ENCODE data around the gene LRRC59. TPM values are rescaled to one million over a fixed set of nuclear protein-coding genes. Genes with fewer than 3 reads are reported as not detected.

The LRRC59 gene
- total and polyA plus RNA-seq, 2 experiments from 2014 or later = 46.4 to 124 TPM

DNA sequence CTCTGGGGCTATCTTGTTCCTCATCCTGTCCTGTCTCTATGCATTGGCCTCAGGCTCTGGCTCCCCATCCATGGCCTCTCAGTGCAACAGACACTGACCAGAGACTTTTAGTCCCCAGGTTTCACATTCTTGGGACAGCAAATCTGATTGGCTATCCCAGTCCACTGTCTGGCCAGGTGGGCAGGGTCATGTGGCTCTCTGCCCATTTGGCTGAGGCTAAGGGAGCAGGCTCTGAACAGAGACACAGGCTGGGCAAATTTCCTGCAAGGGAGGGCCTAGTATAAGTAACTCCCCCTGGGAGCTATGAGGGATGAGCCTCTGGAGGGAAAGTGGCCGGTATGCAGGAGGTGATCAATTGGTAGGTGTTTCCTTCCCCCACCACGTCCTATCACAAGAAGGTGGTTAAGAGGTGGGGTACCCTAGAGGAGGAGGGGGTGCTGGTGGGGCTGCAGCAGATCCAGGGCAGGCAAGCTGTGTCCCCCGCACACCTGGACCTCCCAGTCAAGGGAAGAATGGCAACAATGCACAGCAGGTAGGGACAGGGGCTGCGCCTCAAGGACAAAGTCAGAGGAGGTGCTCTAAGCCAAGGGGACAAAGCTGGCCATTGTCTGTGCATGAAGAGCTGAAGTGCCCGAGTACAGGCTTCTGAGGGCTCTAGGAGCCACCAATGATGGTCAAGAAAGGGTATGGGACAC is 38.2 kb downstream of the LRRC59 start:
- ATAC-seq (no peak), DNase-seq (ENCODE audit: low spot score) (no peak)
- Mint-ChIP-seq H3K4me1 (peaks cover 20% of the 10 kb centered on the region), H3K4me3 (no peak overlapping the region), H3K9me3 (no peaks in the 10 kb centered on the region), H3K36me3 (ENCODE audit: low read depth) (peaks cover 48% of the 10 kb centered on the region), H3K27ac (no peak overlapping the region), H3K27me3 (ENCODE audit: insufficient read depth, low read depth, poor library complexity) (peaks cover 12% of the 10 kb centered on the region)
- H3K27ac ChIP-seq (ENCODE audit: low read depth) = no peak overlapping the region
- TF ChIP-seq EZH2 (IDR thresholded peaks at IDR 0.05; ENCODE audit: low read depth, unreplicated experiment) (no peak), CREB1 (CRISPR knock-in tag; IDR thresholded peaks at IDR 0.05; ENCODE audit: low read depth) (no peak), NANOG (IDR thresholded peaks at IDR 0.05; ENCODE audit: borderline replicate concordance) (no peak), STAT1 (IDR thresholded peaks at IDR 0.05; ENCODE audit: unreplicated experiment) (no peak)
- TF ChIP-seq, protein P1, sequence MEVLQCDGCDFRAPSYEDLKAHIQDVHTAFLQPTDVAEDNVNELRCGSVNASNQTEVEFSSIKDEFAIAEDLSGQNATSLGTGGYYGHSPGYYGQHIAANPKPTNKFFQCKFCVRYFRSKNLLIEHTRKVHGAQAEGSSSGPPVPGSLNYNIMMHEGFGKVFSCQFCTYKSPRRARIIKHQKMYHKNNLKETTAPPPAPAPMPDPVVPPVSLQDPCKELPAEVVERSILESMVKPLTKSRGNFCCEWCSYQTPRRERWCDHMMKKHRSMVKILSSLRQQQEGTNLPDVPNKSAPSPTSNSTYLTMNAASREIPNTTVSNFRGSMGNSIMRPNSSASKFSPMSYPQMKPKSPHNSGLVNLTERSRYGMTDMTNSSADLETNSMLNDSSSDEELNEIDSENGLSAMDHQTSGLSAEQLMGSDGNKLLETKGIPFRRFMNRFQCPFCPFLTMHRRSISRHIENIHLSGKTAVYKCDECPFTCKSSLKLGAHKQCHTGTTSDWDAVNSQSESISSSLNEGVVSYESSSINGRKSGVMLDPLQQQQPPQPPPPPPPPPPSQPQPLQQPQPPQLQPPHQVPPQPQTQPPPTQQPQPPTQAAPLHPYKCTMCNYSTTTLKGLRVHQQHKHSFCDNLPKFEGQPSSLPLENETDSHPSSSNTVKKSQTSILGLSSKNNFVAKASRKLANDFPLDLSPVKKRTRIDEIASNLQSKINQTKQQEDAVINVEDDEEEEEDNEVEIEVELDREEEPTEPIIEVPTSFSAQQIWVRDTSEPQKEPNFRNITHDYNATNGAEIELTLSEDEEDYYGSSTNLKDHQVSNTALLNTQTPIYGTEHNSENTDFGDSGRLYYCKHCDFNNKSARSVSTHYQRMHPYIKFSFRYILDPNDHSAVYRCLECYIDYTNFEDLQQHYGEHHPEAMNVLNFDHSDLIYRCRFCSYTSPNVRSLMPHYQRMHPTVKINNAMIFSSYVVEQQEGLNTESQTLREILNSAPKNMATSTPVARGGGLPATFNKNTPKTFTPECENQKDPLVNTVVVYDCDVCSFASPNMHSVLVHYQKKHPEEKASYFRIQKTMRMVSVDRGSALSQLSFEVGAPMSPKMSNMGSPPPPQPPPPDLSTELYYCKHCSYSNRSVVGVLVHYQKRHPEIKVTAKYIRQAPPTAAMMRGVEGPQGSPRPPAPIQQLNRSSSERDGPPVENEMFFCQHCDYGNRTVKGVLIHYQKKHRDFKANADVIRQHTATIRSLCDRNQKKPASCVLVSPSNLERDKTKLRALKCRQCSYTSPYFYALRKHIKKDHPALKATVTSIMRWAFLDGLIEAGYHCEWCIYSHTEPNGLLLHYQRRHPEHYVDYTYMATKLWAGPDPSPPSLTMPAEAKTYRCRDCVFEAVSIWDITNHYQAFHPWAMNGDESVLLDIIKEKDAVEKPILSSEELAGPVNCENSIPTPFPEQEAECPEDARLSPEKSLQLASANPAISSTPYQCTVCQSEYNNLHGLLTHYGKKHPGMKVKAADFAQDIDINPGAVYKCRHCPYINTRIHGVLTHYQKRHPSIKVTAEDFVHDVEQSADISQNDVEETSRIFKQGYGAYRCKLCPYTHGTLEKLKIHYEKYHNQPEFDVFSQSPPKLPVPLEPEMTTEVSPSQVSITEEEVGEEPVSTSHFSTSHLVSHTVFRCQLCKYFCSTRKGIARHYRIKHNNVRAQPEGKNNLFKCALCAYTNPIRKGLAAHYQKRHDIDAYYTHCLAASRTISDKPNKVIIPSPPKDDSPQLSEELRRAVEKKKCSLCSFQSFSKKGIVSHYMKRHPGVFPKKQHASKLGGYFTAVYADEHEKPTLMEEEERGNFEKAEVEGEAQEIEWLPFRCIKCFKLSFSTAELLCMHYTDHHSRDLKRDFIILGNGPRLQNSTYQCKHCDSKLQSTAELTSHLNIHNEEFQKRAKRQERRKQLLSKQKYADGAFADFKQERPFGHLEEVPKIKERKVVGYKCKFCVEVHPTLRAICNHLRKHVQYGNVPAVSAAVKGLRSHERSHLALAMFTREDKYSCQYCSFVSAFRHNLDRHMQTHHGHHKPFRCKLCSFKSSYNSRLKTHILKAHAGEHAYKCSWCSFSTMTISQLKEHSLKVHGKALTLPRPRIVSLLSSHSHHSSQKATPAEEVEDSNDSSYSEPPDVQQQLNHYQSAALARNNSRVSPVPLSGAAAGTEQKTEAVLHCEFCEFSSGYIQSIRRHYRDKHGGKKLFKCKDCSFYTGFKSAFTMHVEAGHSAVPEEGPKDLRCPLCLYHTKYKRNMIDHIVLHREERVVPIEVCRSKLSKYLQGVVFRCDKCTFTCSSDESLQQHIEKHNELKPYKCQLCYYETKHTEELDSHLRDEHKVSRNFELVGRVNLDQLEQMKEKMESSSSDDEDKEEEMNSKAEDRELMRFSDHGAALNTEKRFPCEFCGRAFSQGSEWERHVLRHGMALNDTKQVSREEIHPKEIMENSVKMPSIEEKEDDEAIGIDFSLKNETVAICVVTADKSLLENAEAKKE (CRISPR knock-in tag; IDR thresholded peaks at IDR 0.05) = no peak
- TF ChIP-seq, protein P2, sequence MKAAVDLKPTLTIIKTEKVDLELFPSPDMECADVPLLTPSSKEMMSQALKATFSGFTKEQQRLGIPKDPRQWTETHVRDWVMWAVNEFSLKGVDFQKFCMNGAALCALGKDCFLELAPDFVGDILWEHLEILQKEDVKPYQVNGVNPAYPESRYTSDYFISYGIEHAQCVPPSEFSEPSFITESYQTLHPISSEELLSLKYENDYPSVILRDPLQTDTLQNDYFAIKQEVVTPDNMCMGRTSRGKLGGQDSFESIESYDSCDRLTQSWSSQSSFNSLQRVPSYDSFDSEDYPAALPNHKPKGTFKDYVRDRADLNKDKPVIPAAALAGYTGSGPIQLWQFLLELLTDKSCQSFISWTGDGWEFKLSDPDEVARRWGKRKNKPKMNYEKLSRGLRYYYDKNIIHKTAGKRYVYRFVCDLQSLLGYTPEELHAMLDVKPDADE (IDR thresholded peaks at IDR 0.05) = no peak
- H2AFZ ChIP-seq = no peak overlapping the region
- no peaks in the 10 kb centered on the region for H3K27me3 ChIP-seq (ENCODE audit: insufficient read depth)
- peaks cover 12% of the 10 kb centered on the region for H3K4me1 ChIP-seq (ENCODE audit: insufficient read depth)
- no peaks in the 10 kb centered on the region for H3F3A ChIP-seq (replicated peaks; ENCODE audit: low read depth)
- no peaks in the 10 kb centered on the region for H3K36me3 ChIP-seq (ENCODE audit: insufficient read depth)
- no peaks in the 10 kb centered on the region; the same call in 1 of the 2 replicates for H4K20me1 ChIP-seq (replicated peaks; ENCODE audit: insufficient read depth)
- H3K9me2 ChIP-seq (ENCODE audit: insufficient read depth) = no peaks in the 10 kb centered on the region
- H3K4me3 ChIP-seq = no peak overlapping the region
- no peaks in the 10 kb centered on the region for H3K79me2 ChIP-seq (replicated peaks; ENCODE audit: insufficient read depth)
- no peak overlapping the region for H3K4me2 ChIP-seq
